COR-L47 (cell line): ENCODE results near the gene IL15RA.
"Not testable (repeated sequence)": the region's sequence is repeated elsewhere in the genome, so short reads cannot be mapped to it uniquely, and the experiment has no call there.

ENCODE experiments used
- DNase-seq: peaks from one replicate; lab custom pipeline; 2025; lab: John Stamatoyannopoulos, UW

The IL15RA gene

DNA sequence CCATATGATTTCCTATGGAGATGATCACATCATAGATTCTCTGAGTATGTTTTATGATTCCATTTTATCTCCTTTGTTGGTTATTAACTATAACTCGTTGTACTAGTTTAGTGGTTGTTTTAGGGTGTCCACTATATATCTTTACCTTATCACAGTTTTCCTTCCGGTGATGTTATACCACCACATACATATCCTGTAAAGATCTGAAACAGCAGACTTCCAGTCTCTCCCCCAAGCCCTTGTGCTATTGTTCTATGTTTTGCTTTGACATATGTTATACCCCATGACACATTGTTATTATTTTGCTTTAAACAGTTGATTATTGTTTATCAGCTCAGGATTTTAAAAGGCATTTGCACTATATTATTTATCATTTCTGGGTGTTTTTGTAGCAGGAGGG, 7.3 kb downstream of the IL15RA start:
- no peak for DNase-seq

GRCh38 chr10:5968681-5969453, 8.5 kb downstream of the IL15RA start:
- DNase-seq = no peak

DNA sequence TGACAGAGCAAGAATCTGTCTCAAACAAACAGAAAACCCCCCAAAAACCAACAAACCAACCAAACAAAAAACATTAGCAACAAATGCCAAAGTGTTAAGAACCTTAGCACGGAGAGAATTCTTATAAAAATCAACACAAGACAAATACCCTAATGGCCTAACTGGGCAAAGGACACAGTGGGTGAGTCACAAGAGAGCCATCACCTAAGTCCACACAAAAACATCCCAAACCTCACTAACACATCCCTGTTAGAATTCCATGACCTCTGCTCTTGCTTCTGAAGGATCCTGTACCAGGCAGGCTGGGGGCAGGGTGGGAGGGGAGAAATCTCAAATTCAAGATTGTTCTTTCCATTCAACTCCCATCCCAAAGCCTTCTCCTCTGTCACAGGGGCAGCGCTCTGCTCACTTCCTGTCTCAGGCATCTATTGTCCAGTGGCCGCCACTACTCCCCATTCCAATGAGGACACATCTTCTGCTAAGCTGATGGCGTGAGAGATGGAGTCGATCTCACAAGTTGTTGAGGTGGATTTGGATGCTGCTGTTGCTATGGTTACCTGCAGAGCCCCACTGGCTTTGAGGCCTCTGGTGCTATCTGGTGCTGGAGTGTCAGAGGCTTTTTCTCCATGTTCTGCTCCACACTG, 9.2 kb downstream of the IL15RA start:
- DNase-seq = no peak

GRCh38 chr10:5965266-5965665, 12.1 kb downstream of the IL15RA start:
- DNase-seq = no peak

DNA sequence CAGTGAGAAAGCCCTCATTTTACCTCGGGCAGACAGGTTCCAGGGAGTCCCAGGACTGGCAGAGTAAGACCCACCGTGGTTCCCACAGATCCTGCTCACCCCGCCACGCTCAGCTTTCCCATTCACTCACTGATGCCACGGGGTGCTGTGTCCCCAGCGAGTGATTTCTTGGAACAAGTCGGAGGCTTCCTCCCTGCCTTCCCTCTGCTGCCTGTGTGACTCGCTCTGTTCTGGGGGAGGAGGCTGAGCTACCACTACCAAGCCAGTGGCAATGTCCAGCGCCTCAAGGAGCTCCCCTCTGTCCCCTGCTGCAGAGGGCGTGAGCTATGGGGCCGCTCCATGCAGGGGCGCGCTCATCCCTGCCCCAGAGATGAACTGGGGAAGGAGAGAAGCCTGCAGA, 12.6 kb downstream of the IL15RA start:
- no peak for DNase-seq

DNA sequence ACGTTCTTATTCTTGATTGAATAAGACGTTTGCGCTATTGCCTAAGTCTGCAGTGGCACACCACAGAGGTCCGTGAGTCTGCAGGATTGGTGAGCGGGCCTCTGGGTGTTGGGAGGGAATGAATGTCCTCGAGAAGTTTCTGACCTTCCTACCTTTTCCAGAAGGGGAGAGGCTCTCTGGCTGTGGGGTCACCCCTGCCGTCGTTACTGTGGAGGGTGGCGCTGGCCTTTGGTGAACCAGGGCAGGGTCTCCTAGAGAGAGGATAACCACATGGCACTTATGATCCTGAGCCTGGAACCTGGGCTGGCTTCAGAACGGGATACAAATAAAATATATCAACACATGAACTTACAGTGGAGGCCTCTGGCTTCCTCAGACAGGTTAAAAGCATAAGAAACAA, 13.8 kb downstream of the IL15RA start:
- DNase-seq = no peak

DNA sequence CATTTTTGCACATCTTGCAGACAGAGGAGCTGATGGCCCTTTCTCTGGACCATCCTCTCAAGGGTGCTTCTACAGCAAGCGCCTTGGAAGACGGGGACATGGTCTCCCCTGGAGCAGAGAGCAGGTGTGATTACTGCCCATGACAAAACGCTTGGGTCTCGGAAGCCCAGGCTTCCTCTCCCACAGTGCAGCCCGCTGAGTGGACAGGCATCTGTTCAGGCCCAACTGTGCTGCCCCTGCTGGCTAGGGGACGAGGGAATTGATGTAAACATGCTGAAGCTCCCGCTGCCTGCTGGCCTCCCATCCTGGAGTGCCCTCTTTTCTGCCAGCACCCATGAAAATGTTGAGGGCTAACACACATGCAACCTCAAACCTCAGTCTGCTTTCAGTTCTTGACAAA, 14.3 kb downstream of the IL15RA start:
- DNase-seq = no peak

DNA sequence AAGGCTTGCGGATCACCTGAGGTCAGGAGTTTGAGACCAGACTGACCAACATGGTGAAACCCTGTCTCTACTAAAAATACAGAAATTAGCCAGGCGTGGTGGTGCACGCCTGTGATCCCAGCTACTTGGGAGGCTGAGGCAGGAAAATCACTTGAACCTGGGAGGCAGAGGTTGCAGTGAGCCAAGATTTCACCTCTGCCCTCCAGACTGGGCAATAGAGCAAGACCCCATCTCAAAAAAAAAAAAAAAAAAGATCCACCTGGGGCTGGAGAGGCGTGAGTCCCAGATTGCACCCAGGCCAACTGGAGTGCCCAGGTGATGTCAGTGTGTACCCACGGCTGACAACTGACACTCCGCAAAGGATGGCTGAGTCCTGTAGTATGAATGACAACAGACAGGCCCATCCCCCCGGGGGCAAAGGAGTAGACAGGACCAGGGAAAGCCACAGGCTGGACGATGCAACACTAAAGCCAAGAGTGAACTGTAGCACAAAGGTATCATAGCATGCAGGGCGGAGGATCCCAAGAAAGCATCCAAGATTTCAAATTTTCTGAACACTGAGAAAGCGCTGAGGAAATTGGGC, 14.9 kb downstream of the IL15RA start:
- DNase-seq = not testable (repeated sequence)

DNA sequence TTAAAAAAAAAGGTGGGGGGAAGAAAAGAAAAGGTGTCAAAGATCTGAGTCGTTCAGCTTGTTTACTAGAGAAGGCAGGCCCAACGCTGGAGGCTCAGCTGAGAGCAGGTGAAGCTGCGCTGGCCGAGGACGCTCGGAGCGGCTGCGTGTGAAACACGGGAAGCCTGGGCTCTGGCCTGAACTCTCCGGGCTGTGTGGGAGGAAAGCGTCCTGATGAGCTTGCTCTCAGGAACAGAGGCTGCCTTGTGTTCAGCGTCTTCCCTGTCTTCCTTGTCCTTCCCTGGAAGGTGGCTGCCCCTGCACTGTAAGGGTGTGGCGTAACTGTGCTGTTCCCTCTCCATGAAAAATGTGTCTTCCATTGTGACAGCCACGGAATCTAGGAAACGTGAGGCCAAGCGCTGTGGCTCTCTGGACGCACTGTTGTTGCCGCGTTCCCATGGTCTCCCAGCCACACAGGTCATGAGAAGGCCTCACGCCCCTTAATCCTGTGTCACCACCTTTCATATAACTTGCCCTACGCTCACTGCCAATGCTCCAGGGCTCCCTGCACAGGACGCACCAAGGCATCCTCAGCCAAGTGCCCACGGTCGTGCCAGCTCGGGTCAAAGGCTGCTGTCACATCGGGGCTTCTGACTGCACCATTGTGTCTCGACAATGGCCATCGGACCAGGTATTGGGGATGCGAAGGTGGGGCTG, 15.8 kb downstream of the IL15RA start:
- no peak for DNase-seq

DNA sequence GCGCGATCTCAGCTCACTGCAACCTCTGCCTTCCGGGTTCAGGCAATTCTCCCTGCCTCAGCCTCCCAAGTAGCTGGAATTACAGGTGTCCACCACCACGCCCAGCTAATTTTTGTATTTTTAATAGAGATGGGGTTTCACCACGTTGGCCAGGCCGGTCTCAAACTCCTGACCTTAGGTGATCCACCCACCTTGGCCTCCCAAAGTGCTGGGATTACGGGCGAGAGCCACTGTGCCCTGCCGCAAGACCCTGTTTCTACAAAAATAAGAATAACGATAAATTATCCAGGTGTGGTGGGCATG, 16.4 kb downstream of the IL15RA start:
- not testable (repeated sequence) for DNase-seq

- DNase-seq = no peak
These were observed 17.0 kb downstream of the IL15RA start for GRCh38 chr10:5960070-5960972.

GRCh38 chr10:5959581-5960069, 17.7 kb downstream of the IL15RA start:
- no peak for DNase-seq

- DNase-seq = no peak
These were observed 18.2 kb downstream of the IL15RA start for GRCh38 chr10:5959142-5959541.

DNA sequence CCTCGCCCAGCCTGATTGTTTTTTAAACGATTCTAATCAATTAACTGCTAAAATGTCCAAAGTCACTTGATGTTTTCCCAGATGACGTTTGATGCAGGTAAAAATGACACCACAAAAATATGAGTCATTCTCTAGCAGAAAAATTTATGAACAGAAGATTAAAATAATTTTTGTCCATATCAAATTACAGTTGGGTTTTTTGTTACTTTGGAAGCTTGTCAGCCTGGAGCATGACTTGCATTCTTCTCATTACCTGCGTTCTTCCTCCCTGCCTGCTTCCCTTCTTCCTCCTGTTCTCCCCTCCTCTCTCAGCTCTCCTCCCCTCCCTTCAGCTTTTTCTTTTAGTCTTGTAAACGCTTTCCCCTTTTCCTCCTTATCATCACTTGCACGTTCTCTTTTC, 18.7 kb downstream of the IL15RA start:
- DNase-seq = no peak

DNA sequence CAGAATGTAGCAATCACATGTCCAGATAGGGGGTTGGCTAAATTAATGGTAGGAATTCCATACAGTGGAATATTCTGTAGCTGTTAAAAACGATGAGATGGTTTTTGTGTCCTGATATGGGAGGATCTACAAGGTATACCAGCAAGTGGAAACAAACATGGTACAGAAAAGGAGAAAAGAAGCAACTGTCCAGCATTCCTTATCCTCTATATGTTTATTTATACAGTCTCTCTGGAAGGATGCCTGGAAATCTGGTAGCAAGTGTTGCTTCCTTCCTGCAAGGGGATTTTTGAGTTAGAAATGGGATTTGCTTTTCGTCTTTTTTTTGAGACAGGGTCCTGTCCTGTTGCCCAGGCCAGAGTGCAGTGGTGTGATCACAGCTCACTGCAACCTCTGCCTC, 19.3 kb downstream of the IL15RA start:
- DNase-seq = no peak

- DNase-seq = no peak
These were observed 21.0 kb downstream of the IL15RA start for GRCh38 chr10:5956146-5956936.

- DNase-seq = no peak
These were observed 23.7 kb downstream of the IL15RA start for GRCh38 chr10:5953676-5954075.

- no peak for DNase-seq
These were observed 24.5 kb downstream of the IL15RA start for GRCh38 chr10:5952731-5953385.

DNA sequence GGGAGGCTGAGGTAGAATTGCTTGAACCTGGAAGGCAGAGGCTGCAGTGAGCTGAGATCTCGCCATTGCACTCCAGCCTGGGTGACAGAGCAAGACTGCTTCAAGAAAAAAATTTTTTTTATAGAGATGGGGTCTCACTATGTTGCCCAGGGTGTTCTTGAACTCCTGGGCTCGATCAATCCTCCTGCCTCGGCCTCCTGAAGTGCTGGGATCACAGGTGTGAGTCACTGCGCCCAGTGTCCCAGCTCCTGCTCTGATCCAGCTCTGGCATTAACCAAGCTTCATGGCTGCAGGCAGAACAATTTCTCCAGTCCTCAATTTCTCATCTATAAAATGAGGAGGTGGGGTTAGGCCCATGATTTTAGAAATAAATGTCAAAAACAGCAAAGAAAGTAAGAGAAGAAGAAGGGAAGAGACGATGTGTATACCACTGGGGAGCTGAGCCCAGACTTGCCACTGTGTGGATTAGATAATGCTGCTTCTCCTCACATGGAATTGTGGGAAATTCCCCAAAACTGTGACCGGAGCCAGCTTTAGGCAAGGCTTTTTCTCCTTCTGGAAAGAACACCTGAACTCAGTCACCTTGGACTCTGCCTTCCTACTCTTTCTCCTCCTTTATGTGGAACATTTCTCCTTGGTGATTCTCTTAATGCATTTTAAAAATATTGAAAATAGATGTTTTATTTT, 25.5 kb downstream of the IL15RA start:
- no peak for DNase-seq
